Loucy (cell line): ENCODE data around the gene NAIF1.

ENCODE experiments used
- H2AFZ ChIP-seq: fragments of 200-600 bp; sonication (generic); 2 replicates; pipeline ENCODE4 v1.6.0; 2016; ENCODE audit warnings: antibody characterized with exemption, mild to moderate bottlenecking, low read length, moderate library complexity
- H3F3A ChIP-seq: fragments of 200-600 bp; 2 replicates; pipeline ENCODE4 v1.6.0; 2016; ENCODE audit warnings: antibody characterized with exemption, low read depth, mild to moderate bottlenecking
- H3K27me3 ChIP-seq: fragments of 200-600 bp; sonication (generic); 2 replicates; pipeline ENCODE4 v1.6.1; 2014; ENCODE audit warnings: low read length, mild to moderate bottlenecking; ENCODE audit not compliant: insufficient read depth, poor library complexity, severe bottlenecking
- H3K36me3 ChIP-seq: fragments of 200-600 bp; sonication (generic); 2 replicates; pipeline ENCODE4 v1.6.1; 2016; ENCODE audit warnings: low read length; ENCODE audit not compliant: insufficient read depth
- H3K4me1 ChIP-seq: fragments of 200-600 bp; sonication (generic); 2 replicates; pipeline ENCODE4 v1.5.1; 2014; ENCODE audit warnings: low read length, mild to moderate bottlenecking; ENCODE audit not compliant: insufficient read depth, poor library complexity, severe bottlenecking
- H3K4me2 ChIP-seq: fragments of 200-600 bp; sonication (generic); 2 replicates; pipeline ENCODE4 v1.6.0; 2014; ENCODE audit warnings: antibody characterized with exemption, low read length, low read depth, mild to moderate bottlenecking; ENCODE audit not compliant: poor library complexity, severe bottlenecking
- H3K4me3 ChIP-seq: fragments of 200-600 bp; sonication (generic); 2 replicates; pipeline ENCODE4 v1.5.1; 2014; ENCODE audit warnings: low read length, mild to moderate bottlenecking, mixed read lengths; ENCODE audit not compliant: poor library complexity, severe bottlenecking
- H3K79me2 ChIP-seq: fragments of 200-600 bp; sonication (generic); 2 replicates; pipeline ENCODE4 v1.6.1; 2014; ENCODE audit warnings: low read length; ENCODE audit not compliant: insufficient read depth
- H3K9ac ChIP-seq: fragments of 200-600 bp; sonication (generic); 2 replicates; pipeline ENCODE4 v1.6.0; 2014; ENCODE audit warnings: mild to moderate bottlenecking, low read depth, low read length, moderate library complexity; ENCODE audit not compliant: poor library complexity, severe bottlenecking
- H3K9me2 ChIP-seq: fragments of 200-600 bp; sonication (generic); replicated peaks from 2 replicates; pipeline ENCODE4 v1.6.1; 2016; ENCODE audit warnings: low read depth, low read length, mixed read lengths
- H3K9me3 ChIP-seq: fragments of 200-600 bp; sonication (generic); 2 replicates; pipeline ENCODE4 v1.6.1; 2014; ENCODE audit warnings: mild to moderate bottlenecking, antibody characterized with exemption, low read length, low read depth; ENCODE audit not compliant: insufficient read depth
- H4K20me1 ChIP-seq: fragments of 200-600 bp; sonication (generic); 2 replicates; pipeline ENCODE4 v1.6.0; 2014; ENCODE audit warnings: antibody characterized with exemption, low read length, mild to moderate bottlenecking; ENCODE audit not compliant: insufficient read depth, poor library complexity, severe bottlenecking
- CTCF ChIP-seq: fragments of 200-600 bp; sonication (generic); conservative IDR thresholded peaks from 2 replicates; pipeline ENCODE4 v1.5.1; 2014; ENCODE audit warnings: mild to moderate bottlenecking, antibody characterized with exemption, low read length
- EZH2phosphoT487 ChIP-seq: fragments of 200-600 bp; IDR thresholded peaks from 2 replicates; pipeline ENCODE4 v1.6.1; 2018; ENCODE audit warnings: antibody characterized with exemption, mild to moderate bottlenecking, moderate library complexity, borderline replicate concordance

The NAIF1 gene

GRCh38 chr9:128089299-128089698, 22.2 kb upstream of the NAIF1 start:
- Histone ChIP-seq H3F3A (peaks cover 3% of the 10 kb centered on the region; the same call in 1 of the 2 replicates), H3K4me1 (peaks cover 4% of the 10 kb centered on the region), H4K20me1 (peaks cover 32% of the 10 kb centered on the region), H3K79me2 (peaks cover 91% of the 10 kb centered on the region), H3K36me3 (peaks cover 19% of the 10 kb centered on the region; the same call in 1 of the 2 replicates), H3K4me3 (no peak overlapping the region), H3K4me2 (no peak overlapping the region), H3K9me2 (no peaks in the 10 kb centered on the region), H3K27me3 (no peaks in the 10 kb centered on the region), H3K9ac (no peak overlapping the region), H3K9me3 (no peaks in the 10 kb centered on the region), H2AFZ (no peak overlapping the region)
- TF ChIP-seq CTCF (no peak), EZH2phosphoT487 (no peak)

GRCh38 chr9:128088253-128088945, 21.3 kb upstream of the NAIF1 start:
- H4K20me1 ChIP-seq = peaks cover 29% of the 10 kb centered on the region
- H3K27me3 ChIP-seq = no peaks in the 10 kb centered on the region
- no peak overlapping the region for H3K9ac ChIP-seq
- no peak overlapping the region for H2AFZ ChIP-seq
- TF ChIP-seq CTCF = no peak
- TF ChIP-seq EZH2phosphoT487 = no peak
- no peaks in the 10 kb centered on the region for H3K9me3 ChIP-seq
- peaks cover 92% of the 10 kb centered on the region for H3K79me2 ChIP-seq
- H3K9me2 ChIP-seq = no peaks in the 10 kb centered on the region
- H3K36me3 ChIP-seq = peaks cover 19% of the 10 kb centered on the region; the same call in 1 of the 2 replicates
- peaks cover 1% of the 10 kb centered on the region; the same call in 1 of the 2 replicates for H3F3A ChIP-seq
- peaks cover 4% of the 10 kb centered on the region for H3K4me1 ChIP-seq
- H3K4me3 ChIP-seq = no peak overlapping the region
- H3K4me2 ChIP-seq = peak overlapping the region; percentile 30

GRCh38 chr9:128087262-128087661, 20.1 kb upstream of the NAIF1 start:
- H3K9me2 ChIP-seq = no peaks in the 10 kb centered on the region
- H3K27me3 ChIP-seq = no peaks in the 10 kb centered on the region
- TF ChIP-seq CTCF = no peak
- peaks cover 4% of the 10 kb centered on the region for H3K4me1 ChIP-seq
- H3K36me3 ChIP-seq = peaks cover 20% of the 10 kb centered on the region; the same call in 1 of the 2 replicates
- peaks cover 81% of the 10 kb centered on the region for H3K79me2 ChIP-seq
- H3F3A ChIP-seq = no peaks in the 10 kb centered on the region
- peaks cover 25% of the 10 kb centered on the region for H4K20me1 ChIP-seq
- H3K4me2 ChIP-seq = no peak overlapping the region
- H3K9ac ChIP-seq = no peak overlapping the region
- H3K4me3 ChIP-seq = no peak overlapping the region
- H2AFZ ChIP-seq = no peak overlapping the region
- H3K9me3 ChIP-seq = no peaks in the 10 kb centered on the region
